NCI-H1417 treated with DMSO at 0.1 percent for 48 hours (cell line): ENCODE results near the gene CAMTA1.

ENCODE experiments used
- DNase-seq: peaks from one replicate; lab custom pipeline; 2025; lab: John Stamatoyannopoulos, UW

CAMTA1 gene

DNA sequence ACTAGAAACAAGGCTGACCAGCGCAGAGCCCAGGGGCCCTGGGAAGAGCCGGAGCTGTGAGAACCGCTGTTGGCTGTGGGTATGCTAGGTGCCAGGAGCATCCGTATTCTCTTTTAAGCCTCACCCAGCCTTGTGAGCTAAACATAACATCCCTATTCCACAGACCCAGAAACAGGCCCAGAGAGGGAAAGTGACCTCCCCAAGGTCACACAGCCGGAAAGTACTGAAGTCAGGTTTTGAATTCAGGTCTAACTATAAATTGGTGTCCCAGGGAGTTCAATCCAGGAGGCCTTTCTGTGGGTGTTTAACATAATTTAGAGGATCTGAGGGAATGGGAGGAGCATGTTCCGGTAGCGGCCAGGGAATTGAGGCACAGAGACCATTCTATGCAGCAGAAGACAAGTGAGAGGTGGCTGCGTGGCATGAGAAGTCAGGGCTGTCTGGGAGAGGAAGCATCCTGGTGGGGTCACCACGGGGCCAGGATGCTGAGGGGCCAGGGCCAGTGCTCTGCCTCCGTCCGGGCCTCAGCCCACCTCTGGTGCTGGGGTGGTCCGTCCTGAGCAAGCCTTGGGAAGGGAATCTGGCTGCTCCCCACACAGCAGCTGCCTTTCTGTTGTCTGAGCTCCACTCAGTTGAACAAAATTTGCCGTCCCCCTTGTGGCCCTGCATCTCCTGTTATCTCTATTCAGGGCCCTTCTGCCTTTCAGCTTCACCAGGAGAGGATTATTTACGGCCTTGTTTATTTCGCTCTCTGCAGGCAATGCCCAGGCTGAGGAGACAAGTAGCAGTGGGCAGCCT is 647.0 kb downstream of the CAMTA1 start:
- DNase-seq: no peak

DNA sequence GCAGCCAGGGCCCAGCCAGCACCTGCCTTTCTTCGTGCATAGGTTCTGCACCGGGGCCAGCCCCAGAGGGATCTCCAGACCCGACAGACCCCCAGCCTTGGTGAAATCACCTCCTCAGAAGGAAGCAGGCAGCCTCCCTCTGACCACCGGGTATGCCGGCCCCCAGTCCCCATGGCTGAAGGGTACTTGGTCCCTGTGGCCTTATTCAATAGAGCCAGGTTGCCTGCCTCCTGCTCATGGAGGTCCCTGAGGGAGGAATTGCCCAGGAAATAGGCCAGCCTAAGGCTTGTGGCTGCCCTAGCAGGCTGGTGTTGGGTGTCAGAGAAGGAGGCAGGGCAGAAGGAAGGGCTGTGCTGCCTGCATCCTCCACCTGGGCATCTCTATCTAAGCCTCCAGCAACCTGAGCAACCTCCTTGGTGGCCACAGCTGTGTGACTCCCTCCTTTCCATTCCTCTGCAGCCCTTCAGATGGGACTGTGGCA is 647.7 kb downstream of the CAMTA1 start:
- DNase-seq: no peak

DNA sequence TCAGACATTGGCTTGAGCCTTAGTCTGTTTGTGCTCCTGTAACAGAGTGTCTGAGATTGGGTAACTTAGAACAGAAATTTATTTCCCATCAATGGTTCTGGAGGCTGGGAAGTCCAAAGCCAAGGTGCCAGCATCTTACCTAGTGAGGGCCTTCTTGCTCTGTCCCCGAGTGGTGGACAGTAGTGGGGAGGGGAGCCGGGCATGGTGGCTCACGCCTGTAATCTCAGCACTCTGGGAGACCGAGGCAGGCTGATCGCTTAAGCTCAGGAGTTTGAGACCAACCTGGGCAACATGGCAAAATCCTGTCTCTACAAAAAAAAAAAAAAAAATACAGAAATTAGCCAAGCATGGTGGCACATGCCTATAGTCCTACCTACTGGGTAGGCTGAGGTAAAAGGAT is 649.3 kb downstream of the CAMTA1 start:
- no peak for DNase-seq

DNA sequence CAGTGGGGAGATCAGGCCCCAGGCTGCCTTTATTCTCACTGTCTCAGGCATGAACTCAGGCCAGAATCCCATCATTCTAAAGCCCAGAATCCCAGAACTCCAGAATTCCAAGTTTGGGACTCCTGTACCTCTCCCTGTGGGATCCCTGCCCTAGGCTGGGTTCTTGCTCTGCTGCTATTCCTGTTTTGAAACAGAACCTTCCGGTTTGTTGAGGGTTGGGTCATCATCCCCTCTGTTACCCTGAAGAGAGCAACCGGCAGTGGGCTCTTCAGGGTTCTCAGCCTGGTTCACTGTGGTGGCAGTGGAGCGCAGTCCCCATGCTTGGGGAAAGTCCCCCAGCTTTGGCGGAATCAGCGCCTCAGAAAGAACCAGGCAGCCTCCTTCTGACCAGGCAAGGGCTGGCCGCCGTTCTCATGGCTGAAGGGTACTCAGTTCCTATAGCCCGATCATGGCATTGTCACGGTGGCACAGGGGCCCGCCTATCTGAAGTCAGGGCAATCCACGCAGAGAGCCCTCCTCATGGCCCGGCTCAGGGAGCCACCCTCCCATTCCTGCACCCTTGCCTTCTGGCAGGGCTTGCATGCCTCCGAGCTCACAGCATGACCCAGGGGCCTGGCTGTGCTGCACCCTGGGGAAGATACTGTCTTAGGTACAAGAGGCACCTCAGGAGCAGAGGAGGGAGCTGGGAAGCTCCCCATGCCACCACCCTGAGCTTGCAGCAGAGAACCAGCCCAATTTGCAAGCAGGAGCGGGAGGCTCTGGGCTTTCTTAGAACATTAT is 650.2 kb downstream of the CAMTA1 start:
- DNase-seq: no peak

DNA sequence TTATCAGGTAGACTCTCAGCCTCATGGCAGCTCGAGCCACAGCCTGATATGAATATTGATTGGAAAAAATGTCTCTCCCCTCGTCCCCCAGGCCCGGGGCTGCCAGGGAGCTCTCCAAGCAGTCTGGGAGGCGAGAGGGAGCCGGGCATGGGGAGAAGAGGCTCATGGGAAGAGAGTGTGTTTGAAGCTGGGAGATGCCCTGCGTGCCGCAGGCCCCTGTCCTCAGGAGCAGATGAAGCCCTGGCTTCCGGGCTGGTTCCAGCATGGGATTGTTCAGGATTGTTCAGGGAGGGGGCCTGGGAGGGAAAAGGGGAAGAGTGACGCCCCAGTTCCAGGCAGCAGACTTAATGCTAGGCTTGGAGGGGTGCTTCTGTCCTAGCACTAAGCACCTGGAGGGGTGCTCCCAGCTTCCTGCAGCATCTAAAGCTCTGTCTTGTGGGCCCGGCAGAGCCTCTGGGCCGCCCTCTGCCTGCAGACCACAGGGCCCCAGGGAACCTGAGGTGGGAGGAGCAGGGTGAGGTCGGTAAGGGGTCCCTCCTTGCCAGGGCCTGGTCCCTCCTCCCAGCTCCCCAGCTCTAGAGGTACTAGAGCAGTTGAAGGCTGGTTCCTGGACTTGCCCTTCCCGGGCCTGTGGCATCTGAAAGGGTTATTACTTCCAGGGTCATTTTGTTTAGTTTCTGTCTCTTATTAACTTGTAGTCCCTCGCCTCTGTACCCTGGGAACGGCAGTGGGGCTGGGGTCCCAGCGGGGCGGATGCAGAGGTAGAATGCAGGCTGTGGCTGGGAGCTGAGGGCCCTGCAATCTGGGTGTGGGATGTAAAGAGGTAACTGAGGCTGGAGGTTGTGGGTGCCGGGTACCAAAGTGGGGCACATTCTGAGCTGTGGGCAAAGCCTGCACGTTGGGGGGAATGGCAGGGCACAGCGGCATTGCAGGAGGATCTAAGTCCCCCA is 651.1 kb downstream of the CAMTA1 start:
- no peak for DNase-seq

DNA sequence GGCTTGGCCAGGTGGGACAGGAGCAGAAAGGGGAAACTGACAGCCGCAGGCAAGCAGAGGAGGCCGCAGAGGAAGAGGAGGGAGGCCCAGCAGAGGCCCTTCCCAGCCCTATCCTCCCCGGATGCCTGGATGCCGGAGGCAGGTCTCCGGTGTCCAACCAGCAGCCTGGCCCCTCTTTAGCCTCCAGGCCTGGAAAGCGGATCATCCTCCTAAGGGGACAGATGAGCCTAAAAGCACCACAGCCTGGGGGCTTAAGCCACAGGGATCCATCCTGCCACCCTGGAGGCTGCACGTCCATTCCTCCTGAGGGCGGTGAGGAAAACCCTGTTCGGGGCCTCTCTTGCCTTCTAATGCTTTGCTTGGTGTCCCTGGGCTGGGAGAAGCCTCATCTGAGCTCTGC is 651.8 kb downstream of the CAMTA1 start:
- no peak for DNase-seq

DNA sequence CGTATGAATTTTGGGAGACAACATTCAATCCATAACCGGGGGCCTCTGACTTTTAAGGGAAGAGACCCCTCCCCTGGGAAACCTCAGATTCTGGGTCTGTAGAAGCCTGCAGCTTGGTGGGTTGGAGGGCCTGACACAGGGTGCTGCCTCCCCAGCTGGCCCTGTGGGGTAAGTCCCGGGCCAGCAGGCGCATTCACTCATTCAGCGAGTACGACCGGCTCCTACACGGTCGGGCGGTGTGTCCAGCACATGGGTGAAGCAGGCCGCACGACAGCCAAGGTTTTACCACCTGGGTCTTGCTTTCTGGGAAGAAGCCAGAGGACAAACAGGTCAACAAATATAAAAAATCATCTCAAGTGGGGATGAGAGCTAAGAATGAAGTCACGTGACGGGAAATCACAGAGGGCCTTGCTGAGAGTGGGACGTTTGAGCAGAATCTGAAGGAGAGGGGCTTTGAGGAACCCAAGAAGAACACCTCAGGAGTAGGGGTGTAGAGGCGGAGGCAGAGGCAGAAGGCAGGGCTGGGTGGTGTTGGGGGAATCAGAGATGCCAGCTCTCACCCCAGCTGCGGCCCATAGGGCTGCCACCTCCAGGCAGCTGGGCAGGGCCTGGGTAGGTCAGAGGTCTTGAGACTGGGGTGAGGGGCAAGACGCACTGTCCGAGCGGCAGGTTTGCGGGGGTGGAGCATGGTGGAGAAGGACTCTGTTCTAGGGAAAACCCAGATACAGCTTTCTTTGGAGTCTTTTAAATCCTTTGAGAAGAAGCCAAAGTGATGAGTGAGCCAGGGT is 652.5 kb downstream of the CAMTA1 start:
- DNase-seq: no peak

DNA sequence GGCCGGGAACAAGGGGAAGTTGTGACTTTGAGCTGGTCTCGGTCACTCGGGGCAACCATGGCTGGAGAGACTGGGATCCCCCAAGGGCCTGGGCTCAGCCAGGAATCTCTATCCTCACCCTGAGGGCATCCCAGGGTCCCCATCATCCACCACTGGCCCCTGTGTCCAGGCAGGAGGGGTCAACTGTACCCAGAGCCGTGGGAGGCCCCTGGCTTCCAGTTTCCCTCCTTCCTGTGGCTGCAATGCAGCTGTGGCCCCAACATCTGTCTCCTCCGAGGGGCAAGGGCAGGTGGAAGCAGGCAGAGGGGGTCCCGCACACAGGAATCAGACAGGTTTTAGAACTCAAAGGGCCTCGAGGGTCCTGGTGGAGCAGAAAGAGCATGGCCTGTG is 653.1 kb downstream of the CAMTA1 start:
- no peak for DNase-seq

DNA sequence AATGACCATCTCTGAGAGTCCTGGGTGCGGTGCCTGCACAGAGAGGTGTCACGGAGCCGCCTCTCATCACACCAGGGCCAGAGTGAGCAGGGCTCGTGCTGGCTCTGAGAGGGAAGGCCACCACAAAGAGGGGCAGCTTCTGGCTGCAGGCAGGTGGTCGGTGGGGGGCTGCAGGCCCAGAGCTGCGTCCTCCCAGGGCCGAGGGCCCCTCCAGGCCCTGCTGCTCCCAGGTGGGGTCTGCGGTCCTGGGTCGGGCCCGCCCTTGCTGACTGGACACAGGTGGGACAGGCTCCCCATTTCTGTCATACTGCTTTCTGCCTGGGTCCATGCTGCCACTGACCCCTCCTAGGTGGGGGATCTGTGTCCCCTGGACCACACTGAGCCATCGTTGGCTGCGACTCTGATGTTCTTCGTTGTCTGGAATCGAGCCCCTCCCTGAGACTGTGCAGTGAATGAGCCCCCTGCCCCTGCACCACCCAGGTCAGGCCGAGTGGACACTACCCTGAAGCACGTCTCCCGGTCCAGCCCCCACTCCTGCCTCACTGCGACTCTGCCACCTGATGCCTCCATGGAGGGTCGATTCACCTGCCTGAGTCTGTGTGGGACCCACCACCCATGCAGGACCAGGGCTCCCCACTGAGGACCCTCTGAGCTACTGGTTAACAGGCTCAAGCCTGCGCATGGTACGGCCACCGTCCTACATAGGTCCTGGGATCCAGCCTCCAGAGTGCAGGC is 653.8 kb downstream of the CAMTA1 start:
- no peak for DNase-seq

DNA sequence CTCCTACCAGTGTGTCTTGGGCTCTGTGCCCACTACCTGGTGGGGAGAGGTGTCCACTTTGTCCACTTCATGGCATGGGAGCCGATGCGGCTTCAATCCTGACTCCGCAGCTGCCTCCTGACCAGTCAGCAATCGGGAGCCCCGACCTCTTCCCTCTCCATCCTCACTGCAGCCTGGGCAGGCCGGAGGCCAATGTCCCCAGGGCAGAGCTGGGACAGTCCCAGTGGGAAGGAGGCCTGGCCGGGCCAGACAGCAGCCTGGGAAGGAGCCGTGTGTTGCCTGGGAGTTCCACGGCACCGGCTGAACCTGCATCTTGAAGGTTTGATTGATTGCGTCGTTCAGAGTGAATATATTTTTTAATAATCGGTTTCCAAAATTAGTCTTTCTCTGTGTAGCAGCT is 654.9 kb downstream of the CAMTA1 start:
- DNase-seq: no peak

DNA sequence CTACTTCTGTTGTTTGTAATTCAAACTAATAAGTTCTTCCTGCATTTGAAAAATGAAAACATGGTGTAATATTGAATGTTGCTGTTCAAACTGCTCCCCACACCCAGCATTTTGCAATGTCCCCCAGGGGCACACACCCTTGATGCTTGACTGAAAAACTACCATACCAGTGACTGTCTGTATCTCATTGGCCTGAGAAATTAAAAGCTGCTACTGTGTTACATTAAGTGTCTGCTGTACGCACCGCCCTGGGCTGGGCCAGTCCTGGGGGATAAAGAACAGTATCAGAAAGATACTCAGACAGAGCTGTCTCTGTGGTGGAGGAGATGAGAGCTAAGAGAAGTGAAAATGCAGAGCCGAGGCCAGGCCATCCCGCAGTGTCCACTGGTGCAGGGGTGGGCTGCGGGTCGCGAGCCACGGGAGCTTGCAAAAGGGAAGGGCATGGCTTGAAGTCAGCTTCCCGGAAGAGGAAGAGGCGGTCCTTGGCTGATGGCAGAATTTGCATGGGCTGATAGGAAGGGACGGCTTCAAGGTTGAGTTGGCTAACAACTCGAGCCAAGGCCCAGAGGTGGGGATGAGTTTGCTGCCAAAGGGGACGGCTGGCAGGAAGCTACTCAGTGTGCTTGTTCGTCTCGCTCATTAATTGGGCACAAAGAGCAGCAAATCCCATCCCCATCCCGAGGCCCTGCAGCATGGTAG is 656.0 kb downstream of the CAMTA1 start:
- no peak for DNase-seq

DNA sequence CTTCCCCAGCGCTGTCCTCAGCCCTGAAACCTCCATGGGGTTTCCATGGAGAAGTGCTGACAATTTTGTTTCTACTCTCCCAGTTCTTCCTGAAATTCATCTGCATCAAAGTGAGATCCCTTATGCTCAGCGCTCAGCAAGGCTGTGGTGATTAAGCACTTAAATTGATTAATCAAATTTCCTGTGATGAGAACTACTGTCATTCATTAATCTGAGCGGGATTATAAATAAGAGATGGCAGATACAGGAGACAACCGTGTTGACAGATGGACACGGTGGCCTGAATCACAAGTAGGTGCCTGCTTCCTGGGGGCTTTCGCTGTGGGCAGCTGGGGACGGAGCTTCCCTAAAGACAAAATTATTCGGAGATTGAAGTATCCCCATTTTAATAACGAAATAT is 656.8 kb downstream of the CAMTA1 start:
- no peak for DNase-seq

DNA sequence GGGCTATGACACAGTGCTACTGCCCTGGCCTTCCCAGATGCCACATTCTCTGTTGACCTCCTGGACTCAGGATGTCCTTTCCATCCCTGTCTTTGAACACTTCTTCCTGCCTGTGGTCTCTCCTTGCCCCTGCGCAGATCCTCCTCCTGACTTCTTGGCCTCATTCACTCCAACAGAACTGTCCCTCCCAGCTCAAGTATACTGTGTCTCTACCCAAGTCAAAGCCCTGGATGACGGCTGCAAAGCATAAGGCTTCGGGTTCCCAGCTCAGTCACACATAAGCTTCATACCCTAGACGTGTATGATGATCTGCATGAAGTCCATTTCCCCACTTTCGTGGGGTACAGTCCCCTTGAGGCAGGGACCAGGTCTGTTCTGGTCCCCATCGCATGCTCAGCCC is 657.7 kb downstream of the CAMTA1 start:
- no peak for DNase-seq

DNA sequence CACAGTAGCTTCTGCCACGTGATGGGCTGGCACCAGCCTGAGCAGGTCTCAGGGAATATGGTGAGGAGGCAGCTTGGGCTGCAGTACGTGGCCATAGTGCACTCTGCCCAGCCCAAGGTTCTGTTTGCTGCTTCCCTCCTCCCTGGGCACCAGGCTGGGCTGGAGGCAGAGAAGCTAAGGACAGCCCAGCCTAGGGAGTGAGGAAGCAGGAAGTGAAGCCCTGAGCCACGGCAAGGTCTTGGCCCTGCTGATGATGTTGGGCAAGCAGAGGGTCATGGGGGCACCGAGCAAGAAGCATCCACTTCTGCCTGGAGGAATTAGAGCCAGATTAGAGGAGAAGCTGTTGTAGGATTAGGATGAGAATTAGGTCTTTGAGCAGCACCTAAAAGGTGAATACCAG is 659.1 kb downstream of the CAMTA1 start:
- no peak for DNase-seq

DNA sequence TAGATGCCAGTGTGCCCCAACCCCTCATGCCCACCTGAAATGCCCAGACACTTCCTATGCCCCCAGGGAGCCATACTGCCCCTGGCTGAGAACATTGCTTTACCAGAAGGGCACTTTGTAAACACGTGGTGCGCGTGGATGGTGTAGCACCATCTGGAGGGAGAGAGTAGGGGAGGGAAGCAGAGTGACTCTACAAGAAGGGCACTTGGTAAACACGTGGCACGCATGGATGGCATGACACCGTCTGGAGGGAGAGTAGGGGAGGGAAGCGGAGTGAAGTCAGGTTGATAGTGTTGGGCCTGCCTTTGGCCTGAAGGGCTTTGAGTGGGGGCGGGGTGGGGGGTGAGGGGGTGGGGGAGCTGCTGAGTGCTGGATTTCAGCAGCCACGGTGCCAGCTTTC is 661.8 kb downstream of the CAMTA1 start:
- DNase-seq: no peak

DNA sequence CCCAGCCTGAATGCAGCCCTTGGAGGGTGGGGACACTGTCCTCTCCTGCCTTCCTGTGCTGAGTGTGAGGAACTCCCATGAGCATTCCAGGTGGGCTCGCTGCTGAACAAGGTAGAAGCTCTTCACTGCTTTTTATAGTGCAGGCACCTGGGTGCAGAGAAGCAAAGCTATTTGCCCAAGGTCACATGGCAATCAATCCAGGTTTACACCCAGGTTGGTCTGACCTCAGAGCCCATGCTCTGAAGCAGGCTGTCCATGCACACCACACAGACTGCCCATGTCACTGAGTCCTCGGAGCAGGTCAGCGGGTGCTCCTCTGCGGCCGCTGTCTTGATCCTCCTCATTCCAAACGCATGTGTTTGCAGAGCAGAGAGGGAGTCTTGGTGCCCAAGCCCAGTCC is 662.5 kb downstream of the CAMTA1 start:
- no peak for DNase-seq

DNA sequence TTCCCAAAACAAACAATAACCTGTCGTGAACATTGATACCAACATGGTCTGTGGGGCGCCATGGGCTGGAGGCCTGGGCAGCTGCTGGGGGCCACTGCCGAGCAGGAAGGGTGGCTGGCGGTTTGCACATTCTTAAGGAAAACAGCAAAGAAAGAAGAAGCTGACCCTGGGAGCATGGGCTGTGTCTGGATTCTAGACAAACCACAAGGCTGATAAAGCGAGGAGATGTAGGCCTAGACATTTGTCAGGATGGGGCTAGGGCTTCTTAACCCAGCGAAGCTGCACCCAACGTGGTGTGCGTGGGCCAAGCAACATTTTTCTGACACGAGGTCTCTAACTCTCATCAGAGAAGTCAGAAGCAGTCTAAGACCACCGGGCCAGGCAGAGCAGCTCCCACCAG is 663.7 kb downstream of the CAMTA1 start:
- DNase-seq: no peak

DNA sequence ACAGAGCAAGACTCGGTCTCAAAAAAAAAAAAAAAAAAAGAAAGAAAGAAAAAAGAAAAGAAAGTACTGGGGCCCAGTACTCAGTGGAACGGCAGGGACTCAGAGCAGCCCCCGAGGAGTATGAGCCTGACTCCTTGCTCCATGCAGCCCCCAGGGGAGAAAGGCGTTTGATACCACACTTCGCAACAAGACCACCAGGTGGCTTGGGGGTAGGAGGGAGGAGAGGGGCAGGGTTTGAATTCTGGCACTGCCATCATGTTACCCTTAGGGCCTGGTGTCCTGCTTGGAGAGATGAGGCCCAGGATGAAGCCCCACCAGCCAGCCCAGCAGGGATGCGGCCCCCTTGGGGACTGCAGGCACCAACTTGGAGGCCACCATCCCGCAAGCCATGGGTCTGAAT is 664.5 kb downstream of the CAMTA1 start:
- DNase-seq: no peak

DNA sequence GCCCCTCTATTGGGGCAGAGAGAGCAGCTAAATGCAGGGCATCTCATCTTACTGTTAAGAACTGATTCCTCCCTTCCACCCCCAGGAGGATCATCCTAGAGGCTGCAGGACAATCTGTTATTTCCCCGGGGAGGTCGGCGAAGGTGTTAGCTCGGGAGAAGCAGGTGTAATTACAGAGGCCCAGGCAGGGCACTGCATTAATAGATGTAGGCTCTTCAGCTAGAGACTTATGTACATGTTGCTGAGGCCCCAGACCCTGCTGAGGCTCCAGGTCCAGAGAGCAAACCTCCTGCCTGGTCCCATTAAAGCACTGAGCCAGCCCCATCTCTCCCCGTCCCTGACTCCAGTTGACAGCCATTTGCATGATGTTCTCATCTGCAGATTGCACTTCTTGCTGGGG is 665.6 kb downstream of the CAMTA1 start:
- DNase-seq: no peak

DNA sequence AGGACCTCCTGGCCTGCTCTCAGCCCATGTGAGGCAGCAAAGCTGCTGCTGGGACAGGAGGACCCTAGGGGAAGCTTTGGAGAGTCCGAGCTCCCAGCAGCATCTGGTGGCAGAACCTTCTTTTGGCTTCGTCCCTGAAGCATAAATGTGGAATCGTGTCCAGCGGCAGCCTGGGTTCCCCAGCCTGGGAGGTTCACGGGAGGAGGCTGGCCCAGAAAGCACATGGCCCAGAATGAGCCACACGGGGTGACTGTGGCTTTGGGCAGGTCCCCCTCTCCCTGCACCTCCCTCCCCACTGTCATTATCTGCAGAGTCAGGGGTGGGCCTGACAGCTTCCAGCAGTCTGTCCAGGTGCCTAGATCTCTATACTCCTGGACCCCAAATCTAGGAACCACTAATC is 667.8 kb downstream of the CAMTA1 start:
- DNase-seq: no peak
